HepG2 (cell line): Measurements from ENCODE around the gene SRPRA. TPM values are rescaled to one million over a fixed set of nuclear protein-coding genes. Genes with fewer than 3 reads are reported as not detected.

Source experiments
- CSRNP2 ChIP-seq: sonication (generic); formaldehyde crosslinking; conservative IDR thresholded peaks from 2 replicates; pipeline ENCODE4 v1.8.0; 2022; ENCODE audit warnings: low read depth, missing genetic modification reagents
- GATAD1 ChIP-seq: IDR thresholded peaks from 2 replicates; pipeline ENCODE4 v1.6.1; 2016; ENCODE audit warnings: missing genetic modification reagents, missing compliant biosample characterization
- GZF1 ChIP-seq: sonication (generic); formaldehyde crosslinking; IDR thresholded peaks from 2 replicates; pipeline ENCODE4 v1.5.1; 2020; ENCODE audit warnings: mild to moderate bottlenecking, missing genetic modification reagents
- HDAC2 ChIP-seq: sonication (generic); formaldehyde crosslinking; IDR thresholded peaks from 2 replicates; pipeline ENCODE4 v1.4.0; 2020; ENCODE audit warnings: missing genetic modification reagents
- MNT ChIP-seq: fragments of 450-650 bp; IDR thresholded peaks from 2 replicates; pipeline ENCODE4 v1.6.1; 2016
- RFX1 ChIP-seq: fragments of 450-650 bp; IDR thresholded peaks from 2 replicates; pipeline ENCODE4 v1.6.1; 2017
- SIN3A ChIP-seq: IDR thresholded peaks from 2 replicates; pipeline ENCODE4 v1.6.1; 2011; ENCODE audit warnings: low read depth, mild to moderate bottlenecking, control low read depth, low read length, borderline replicate concordance
- ZEB1 ChIP-seq: IDR thresholded peaks from 2 replicates; pipeline ENCODE4 v1.6.1; 2012; ENCODE audit warnings: mild to moderate bottlenecking, low read depth, inconsistent platforms; ENCODE audit not compliant: insufficient replicate concordance
- ZKSCAN5 ChIP-seq: sonication (generic); formaldehyde crosslinking; IDR thresholded peaks from 2 replicates; pipeline ENCODE4 v1.5.1; 2020; ENCODE audit warnings: mild to moderate bottlenecking, missing genetic modification reagents
- ZNF17 ChIP-seq: sonication (generic); formaldehyde crosslinking; IDR thresholded peaks from 2 replicates; pipeline ENCODE4 v1.5.0; 2020; ENCODE audit warnings: mild to moderate bottlenecking, missing genetic modification reagents
- ZNF329 ChIP-seq: sonication (generic); formaldehyde crosslinking; IDR thresholded peaks from 2 replicates; pipeline ENCODE4 v1.9.0; 2021; ENCODE audit warnings: low read depth, mild to moderate bottlenecking, missing genetic modification reagents
- ZNF468 ChIP-seq: sonication (generic); formaldehyde crosslinking; IDR thresholded peaks from 2 replicates; pipeline ENCODE4 v1.8.0; 2022; ENCODE audit warnings: mild to moderate bottlenecking, moderate library complexity, missing genetic modification reagents
- ZNF549 ChIP-seq: sonication (generic); formaldehyde crosslinking; IDR thresholded peaks from 2 replicates; pipeline ENCODE4 v1.5.0; 2020; ENCODE audit warnings: missing genetic modification reagents
- ZNF589 ChIP-seq: sonication (generic); formaldehyde crosslinking; conservative IDR thresholded peaks from 2 replicates; pipeline ENCODE4 v1.8.0; 2022; ENCODE audit warnings: mild to moderate bottlenecking, moderate library complexity, missing genetic modification reagents
- ZNF652 ChIP-seq: IDR thresholded peaks from 2 replicates; pipeline ENCODE4 v1.6.1; 2016; ENCODE audit warnings: low read depth, borderline replicate concordance
- ZNF761 ChIP-seq: sonication (generic); formaldehyde crosslinking; conservative IDR thresholded peaks from 2 replicates; pipeline ENCODE4 v1.4.0; 2020; ENCODE audit warnings: mild to moderate bottlenecking, missing genetic modification reagents
- ZNF781 ChIP-seq: sonication (generic); formaldehyde crosslinking; IDR thresholded peaks from 2 replicates; pipeline ENCODE4 v1.5.1; 2020; ENCODE audit warnings: borderline replicate concordance, mild to moderate bottlenecking, missing genetic modification reagents; ENCODE audit errors: not compliant biosample characterization
- polyA plus RNA-seq, 8 experiments: library from polyadenylated mRNA; depleted of rRNA in 3 of 8; stranded (reverse) in 7 of 8; unstranded in 1 of 8; fragments of >200 nt; fragmentation: Illumina TruSeq in 4 of 8; extraction: Trizol in 4 of 8; gene quantifications; 2 replicates each; pipeline versions ENCODE4 v1.2.1 to v1.2.3, GENCODE V29; 2011 to 2016; ENCODE audit warnings: low read depth in 4 of 8, missing spikeins in 1 of 8, mixed read lengths in 1 of 8; ENCODE audit not compliant: insufficient read depth in 1 of 8
- total RNA-seq, 5 experiments: library from RNA; depleted of rRNA; stranded (reverse); fragments of >200 nt; fragmentation: Illumina TruSeq; extraction: Trizol; gene quantifications; 2 replicates each; pipeline ENCODE4 v1.2.3, GENCODE V29; 2016; ENCODE audit warnings: low read depth in 1 of 5
- TF ChIP-seq, protein P1 (sequence below): sonication (generic); formaldehyde crosslinking; IDR thresholded peaks from 2 replicates; pipeline ENCODE4 v1.5.0; 2020; ENCODE audit warnings: missing genetic modification reagents
- TF ChIP-seq, protein P2 (sequence below): IDR thresholded peaks from 2 replicates; pipeline ENCODE4 v1.6.1; 2016; ENCODE audit warnings: missing genetic modification reagents, missing compliant biosample characterization
- TF ChIP-seq, protein P3 (sequence below): sonication (generic); IDR thresholded peaks from 2 replicates; pipeline ENCODE4 v1.6.1; 2016; ENCODE audit warnings: low read depth, borderline replicate concordance
- TF ChIP-seq, protein P4 (sequence below): sonication (generic); formaldehyde crosslinking; IDR thresholded peaks from 2 replicates; pipeline ENCODE4 v1.4.0; 2020; ENCODE audit warnings: missing genetic modification reagents; ENCODE audit errors: not compliant biosample characterization

The SRPRA gene
- total and polyA plus RNA-seq, 2 of the 13 experiments (the other 11 are each of a cell fraction or from before 2014, with no cell fraction given), result 27.7 to 64.6 TPM

DNA sequence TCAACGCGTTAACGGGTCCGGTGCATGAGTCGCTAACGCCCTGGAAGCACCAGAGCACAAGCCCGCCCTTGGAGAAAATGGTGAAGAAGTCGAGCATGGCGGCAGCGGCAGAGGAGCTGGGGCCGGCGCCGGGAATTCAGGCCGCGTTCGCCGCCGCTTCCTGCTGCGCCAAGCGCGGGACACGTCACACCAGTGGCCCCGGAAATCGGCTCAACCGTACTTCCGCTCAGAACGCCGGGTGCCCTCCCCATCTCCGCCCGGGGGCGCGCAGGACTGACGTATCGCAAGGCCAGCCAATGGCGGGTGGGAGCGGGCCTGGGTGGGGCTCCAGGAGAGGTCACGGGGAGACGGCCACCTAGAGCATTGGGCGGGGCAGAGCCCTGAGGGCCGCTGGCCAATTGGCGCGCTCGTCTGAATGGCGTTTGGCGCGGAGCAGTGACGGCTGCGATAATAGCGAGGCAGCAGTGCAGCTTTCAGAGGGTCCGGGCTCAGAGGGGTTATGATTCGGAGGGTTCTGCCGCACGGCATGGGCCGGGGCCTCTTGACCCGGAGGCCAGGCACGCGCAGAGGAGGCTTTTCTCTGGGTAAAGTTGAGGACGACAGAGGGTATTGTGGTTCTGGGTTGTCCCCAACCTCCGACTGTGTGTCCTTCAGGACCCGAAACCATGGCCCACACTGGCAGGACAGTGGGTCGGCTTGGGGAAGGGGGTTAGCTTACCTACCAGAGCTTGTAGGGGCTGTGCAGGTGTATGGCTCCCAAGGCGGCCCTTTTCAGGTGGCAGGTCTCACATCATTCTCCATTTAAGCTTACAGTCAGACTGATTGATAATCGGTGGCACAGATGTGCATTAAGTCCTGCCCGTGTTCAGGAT, at the start of gene SRPRA, which contains the start of gene FOXRED1 (continued):
- TF ChIP-seq ZNF781 (CRISPR knock-in tag) (no peak), GZF1 (CRISPR knock-in tag) (no peak), ZNF17 (no peak), SIN3A (peak; percentile 83), ZNF549 (CRISPR knock-in tag) (no peak), ZEB1 (peak; percentile 43), ZNF329 (CRISPR knock-in tag) (no peak), HDAC2 (CRISPR knock-in tag) (peak; percentile 72), ZNF761 (CRISPR knock-in tag) (peak; percentile 92), MNT (0 out of 2 replicates have a peak, but pooled peaks have one; percentile 44), RFX1 (no peak), ZNF589 (CRISPR knock-in tag) (no peak), ZKSCAN5 (CRISPR knock-in tag) (no peak), ZNF652 (CRISPR knock-in tag) (no peak), CSRNP2 (CRISPR knock-in tag) (no peak), GATAD1 (CRISPR knock-in tag) (peak; percentile 99), ZNF468 (CRISPR knock-in tag) (no peak)
- TF ChIP-seq, protein P1, sequence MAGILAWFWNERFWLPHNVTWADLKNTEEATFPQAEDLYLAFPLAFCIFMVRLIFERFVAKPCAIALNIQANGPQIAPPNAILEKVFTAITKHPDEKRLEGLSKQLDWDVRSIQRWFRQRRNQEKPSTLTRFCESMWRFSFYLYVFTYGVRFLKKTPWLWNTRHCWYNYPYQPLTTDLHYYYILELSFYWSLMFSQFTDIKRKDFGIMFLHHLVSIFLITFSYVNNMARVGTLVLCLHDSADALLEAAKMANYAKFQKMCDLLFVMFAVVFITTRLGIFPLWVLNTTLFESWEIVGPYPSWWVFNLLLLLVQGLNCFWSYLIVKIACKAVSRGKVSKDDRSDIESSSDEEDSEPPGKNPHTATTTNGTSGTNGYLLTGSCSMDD (CRISPR knock-in tag), result no peak
- TF ChIP-seq, protein P2, sequence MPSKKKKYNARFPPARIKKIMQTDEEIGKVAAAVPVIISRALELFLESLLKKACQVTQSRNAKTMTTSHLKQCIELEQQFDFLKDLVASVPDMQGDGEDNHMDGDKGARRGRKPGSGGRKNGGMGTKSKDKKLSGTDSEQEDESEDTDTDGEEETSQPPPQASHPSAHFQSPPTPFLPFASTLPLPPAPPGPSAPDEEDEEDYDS, result peak; percentile 75; the same call in 1 of the 2 replicates
- TF ChIP-seq, protein P3, sequence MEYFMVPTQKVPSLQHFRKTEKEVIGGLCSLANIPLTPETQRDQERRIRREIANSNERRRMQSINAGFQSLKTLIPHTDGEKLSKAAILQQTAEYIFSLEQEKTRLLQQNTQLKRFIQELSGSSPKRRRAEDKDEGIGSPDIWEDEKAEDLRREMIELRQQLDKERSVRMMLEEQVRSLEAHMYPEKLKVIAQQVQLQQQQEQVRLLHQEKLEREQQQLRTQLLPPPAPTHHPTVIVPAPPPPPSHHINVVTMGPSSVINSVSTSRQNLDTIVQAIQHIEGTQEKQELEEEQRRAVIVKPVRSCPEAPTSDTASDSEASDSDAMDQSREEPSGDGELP, result 0 out of 2 replicates have a peak, but pooled peaks have one; percentile 26
- TF ChIP-seq, protein P4, sequence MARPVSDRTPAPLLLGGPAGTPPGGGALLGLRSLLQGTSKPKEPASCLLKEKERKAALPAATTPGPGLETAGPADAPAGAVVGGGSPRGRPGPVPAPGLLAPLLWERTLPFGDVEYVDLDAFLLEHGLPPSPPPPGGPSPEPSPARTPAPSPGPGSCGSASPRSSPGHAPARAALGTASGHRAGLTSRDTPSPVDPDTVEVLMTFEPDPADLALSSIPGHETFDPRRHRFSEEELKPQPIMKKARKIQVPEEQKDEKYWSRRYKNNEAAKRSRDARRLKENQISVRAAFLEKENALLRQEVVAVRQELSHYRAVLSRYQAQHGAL (CRISPR knock-in tag), result no peak
